ENCODE data around the gene SOX9. TPM values are rescaled to one million over a fixed set of nuclear protein-coding genes. Genes with fewer than 3 reads are reported as not detected.

The SOX9 gene
- total RNA-seq, 1 donor from 2014 or later = 54.0 TPM

GRCh38 chr17:72093707-72094106 is 27.1 kb upstream of the SOX9 start:
- no peak overlapping the region for H3K4me3 Mint-ChIP-seq
- H3K36me3 Mint-ChIP-seq = no peaks in the 10 kb centered on the region
- peaks cover 10% of the 10 kb centered on the region for H3K27me3 Mint-ChIP-seq
- H3K9me3 Mint-ChIP-seq = peaks cover 5% of the 10 kb centered on the region
- no peak for TF ChIP-seq CTCF (conservative IDR thresholded peaks at IDR 0.05)
- no peak for DNase-seq (ENCODE audit: extremely low spot score, unreplicated experiment)
- H3K4me1 Mint-ChIP-seq (ENCODE audit: unreplicated experiment) = no peaks in the 10 kb centered on the region
- no peak overlapping the region for H3K27ac Mint-ChIP-seq

- Mint-ChIP-seq H3K9me3 (peaks cover 5% of the 10 kb centered on the region), H3K27me3 (peaks cover 9% of the 10 kb centered on the region), H3K4me1 (ENCODE audit: unreplicated experiment) (no peaks in the 10 kb centered on the region), H3K27ac (no peak overlapping the region), H3K4me3 (no peak overlapping the region), H3K36me3 (no peaks in the 10 kb centered on the region)
- TF ChIP-seq CTCF (conservative IDR thresholded peaks at IDR 0.05) = no peak
- DNase-seq (ENCODE audit: extremely low spot score, unreplicated experiment) = no peak
Observed at GRCh38 chr17:72095316-72095715, 25.5 kb upstream of the SOX9 start.

GRCh38 chr17:72097144-72097543 is 23.7 kb upstream of the SOX9 start:
- TF ChIP-seq CTCF (conservative IDR thresholded peaks at IDR 0.05) = no peak
- Mint-ChIP-seq H3K9me3 (peaks cover 5% of the 10 kb centered on the region), H3K27ac (no peak overlapping the region), H3K4me1 (ENCODE audit: unreplicated experiment) (no peaks in the 10 kb centered on the region), H3K36me3 (no peaks in the 10 kb centered on the region), H3K27me3 (peaks cover 11% of the 10 kb centered on the region), H3K4me3 (no peak overlapping the region)
- no peak for DNase-seq (ENCODE audit: extremely low spot score, unreplicated experiment)

- DNase-seq (ENCODE audit: extremely low spot score, unreplicated experiment) = no peak
- H3K27me3 Mint-ChIP-seq = peaks cover 18% of the 10 kb centered on the region
Observed at GRCh38 chr17:72099919-72100318, 20.9 kb upstream of the SOX9 start.

GRCh38 chr17:72100470-72100869 is 20.4 kb upstream of the SOX9 start:
- Mint-ChIP-seq H3K36me3 (no peaks in the 10 kb centered on the region), H3K27ac (no peak overlapping the region), H3K4me1 (ENCODE audit: unreplicated experiment) (no peaks in the 10 kb centered on the region), H3K9me3 (peaks cover 5% of the 10 kb centered on the region), H3K4me3 (no peak overlapping the region), H3K27me3 (peaks cover 18% of the 10 kb centered on the region)
- no peak for TF ChIP-seq CTCF (conservative IDR thresholded peaks at IDR 0.05)
- no peak for DNase-seq (ENCODE audit: extremely low spot score, unreplicated experiment)

More at GRCh38 chr17:72099919-72100318, 20.9 kb upstream of the SOX9 start:
- H3K4me1 Mint-ChIP-seq (ENCODE audit: unreplicated experiment) = no peaks in the 10 kb centered on the region
- no peaks in the 10 kb centered on the region for H3K36me3 Mint-ChIP-seq
- peaks cover 5% of the 10 kb centered on the region for H3K9me3 Mint-ChIP-seq
- no peak overlapping the region for H3K4me3 Mint-ChIP-seq
- no peak overlapping the region for H3K27ac Mint-ChIP-seq
- TF ChIP-seq CTCF (conservative IDR thresholded peaks at IDR 0.05) = no peak

- H3K4me3 Mint-ChIP-seq = no peak overlapping the region
Observed at GRCh38 chr17:72101526-72101925, 19.3 kb upstream of the SOX9 start.

More at GRCh38 chr17:72101526-72101925, 19.3 kb upstream of the SOX9 start:
- no peak for DNase-seq (ENCODE audit: extremely low spot score, unreplicated experiment)
- Mint-ChIP-seq H3K36me3 (no peaks in the 10 kb centered on the region), H3K27ac (no peak overlapping the region), H3K27me3 (peaks cover 21% of the 10 kb centered on the region), H3K9me3 (peaks cover 4% of the 10 kb centered on the region), H3K4me1 (ENCODE audit: unreplicated experiment) (no peaks in the 10 kb centered on the region)
- no peak for TF ChIP-seq CTCF (conservative IDR thresholded peaks at IDR 0.05)
